GM23338 (cell line): ENCODE data around the gene PPFIA4. TPM values are rescaled to one million over a fixed set of nuclear protein-coding genes. Genes with fewer than 3 reads are reported as not detected.

Experiments used
- ATAC-seq: fragments of 200-7000 bp; cut with Tn5 transposase; 3 replicates; pipeline ENCODE4 v1.9.1; 2020
- DNase-seq: peaks from one replicate; pipeline ENCODE4 v3.0.0-alpha.2; 2015; ENCODE audit warnings: low spot score
- H2AFZ ChIP-seq: fragments of 200-600 bp; sonication (generic); 2 replicates; pipeline ENCODE4 v1.8.0; 2016; ENCODE audit warnings: antibody characterized with exemption, mild to moderate bottlenecking, moderate library complexity
- H3F3A ChIP-seq: fragments of 200-600 bp; sonication (generic); replicated peaks from 2 replicates; pipeline ENCODE4 v1.8.0; 2017; ENCODE audit warnings: antibody characterized with exemption, mixed run types, low read depth
- H3K27ac ChIP-seq: fragments of 200-600 bp; sonication (generic); 2 replicates; pipeline ENCODE4 v1.6.1; 2016; ENCODE audit warnings: low read depth
- H3K27me3 ChIP-seq: fragments of 200-600 bp; sonication (generic); 2 replicates; pipeline ENCODE4 v1.8.0; 2016; ENCODE audit warnings: mild to moderate bottlenecking, mixed run types, moderate library complexity; ENCODE audit not compliant: insufficient read depth
- H3K36me3 ChIP-seq: fragments of 200-600 bp; sonication (generic); 2 replicates; pipeline ENCODE4 v1.8.0; 2016; ENCODE audit warnings: mild to moderate bottlenecking; ENCODE audit not compliant: insufficient read depth
- H3K4me1 ChIP-seq: fragments of 200-600 bp; sonication (generic); 2 replicates; pipeline ENCODE4 v1.8.0; 2016; ENCODE audit warnings: mild to moderate bottlenecking, moderate library complexity; ENCODE audit not compliant: insufficient read depth
- H3K4me2 ChIP-seq: fragments of 200-600 bp; sonication (generic); 2 replicates; pipeline ENCODE4 v1.7.1; 2017; ENCODE audit warnings: mixed run types
- H3K4me3 ChIP-seq: fragments of 200-600 bp; sonication (generic); 2 replicates; pipeline ENCODE4 v1.6.1; 2016; ENCODE audit warnings: mixed run types
- H3K79me2 ChIP-seq: fragments of 200-600 bp; sonication (generic); replicated peaks from 2 replicates; pipeline ENCODE4 v1.8.0; 2017; ENCODE audit warnings: mild to moderate bottlenecking; ENCODE audit not compliant: insufficient read depth
- H3K9me2 ChIP-seq: fragments of 200-600 bp; sonication (generic); 2 replicates; pipeline ENCODE4 v1.8.0; 2017; ENCODE audit not compliant: insufficient read depth
- H4K20me1 ChIP-seq: fragments of 200-600 bp; sonication (generic); replicated peaks from 2 replicates; pipeline ENCODE4 v1.8.0; 2017; ENCODE audit warnings: mild to moderate bottlenecking; ENCODE audit not compliant: insufficient read depth
- H3K27ac Mint-ChIP-seq: 2 replicates; pipeline ENCODE4 v1.8.0; 2020; ENCODE audit warnings: inconsistent platforms, mild to moderate bottlenecking, moderate library complexity, mixed read lengths
- H3K27me3 Mint-ChIP-seq: 3 replicates; pipeline ENCODE4 v1.8.0; 2022; ENCODE audit warnings: low read depth, mild to moderate bottlenecking, moderate library complexity, mixed read lengths, inconsistent platforms; ENCODE audit not compliant: insufficient read depth, poor library complexity
- H3K36me3 Mint-ChIP-seq: 3 replicates; pipeline ENCODE4 v1.8.0; 2021; ENCODE audit warnings: low read depth, mild to moderate bottlenecking, inconsistent platforms, moderate library complexity, mixed read lengths
- H3K4me1 Mint-ChIP-seq: 3 replicates; pipeline ENCODE4 v1.8.0; 2020; ENCODE audit warnings: mild to moderate bottlenecking, inconsistent platforms, mixed read lengths
- H3K4me3 Mint-ChIP-seq: 3 replicates; pipeline ENCODE4 v1.8.0; 2021; ENCODE audit warnings: moderate library complexity, mild to moderate bottlenecking, inconsistent platforms, mixed read lengths
- H3K9me3 Mint-ChIP-seq: 3 replicates; pipeline ENCODE4 v1.8.0; 2020; ENCODE audit warnings: moderate library complexity, mild to moderate bottlenecking, inconsistent platforms, mixed read lengths
- CREB1 ChIP-seq: fragments of 250-450 bp; sonication (Bioruptor Pico); IDR thresholded peaks from 2 replicates; pipeline ENCODE4 v1.5.0; 2020; ENCODE audit warnings: low read depth, mild to moderate bottlenecking, moderate library complexity
- CTCF ChIP-seq, 2 experiments: fragments of 200-600 bp in 1 of 2; sonication (generic) in 1 of 2; conservative IDR thresholded peaks; 2 replicates each; pipeline versions ENCODE4 v1.5.1 to v1.6.1; 2016 to 2017; ENCODE audit warnings: antibody characterized with exemption in 2 of 2, low read depth in 2 of 2, mild to moderate bottlenecking in 2 of 2, moderate library complexity in 1 of 2
- ETS1 ChIP-seq: IDR thresholded peaks from 2 replicates; pipeline ENCODE4 v1.6.1; 2016; ENCODE audit warnings: antibody characterized with exemption
- EZH2 ChIP-seq: fragments of 200-600 bp; sonication (generic); IDR thresholded peaks from one replicate; pipeline ENCODE4 v1.8.0; 2017; ENCODE audit warnings: antibody characterized with exemption, mild to moderate bottlenecking, low read depth; ENCODE audit not compliant: unreplicated experiment
- EZH2phosphoT487 ChIP-seq: fragments of 200-600 bp; sonication (generic); IDR thresholded peaks from one replicate; pipeline ENCODE4 v1.8.1; 2018; ENCODE audit warnings: antibody characterized with exemption; ENCODE audit not compliant: unreplicated experiment
- JUNB ChIP-seq: IDR thresholded peaks from one replicate; pipeline ENCODE4 v1.6.1; 2016; ENCODE audit warnings: antibody characterized with exemption; ENCODE audit not compliant: unreplicated experiment
- NANOG ChIP-seq: IDR thresholded peaks from 2 replicates; pipeline ENCODE4 v1.6.1; 2016; ENCODE audit warnings: antibody characterized with exemption, borderline replicate concordance
- POLR2AphosphoS5 ChIP-seq: IDR thresholded peaks from 2 replicates; pipeline ENCODE4 v1.6.1; 2016; ENCODE audit warnings: antibody characterized with exemption, low read depth
- STAT1 ChIP-seq: IDR thresholded peaks from one replicate; pipeline ENCODE4 v1.6.1; 2016; ENCODE audit warnings: antibody characterized with exemption; ENCODE audit not compliant: unreplicated experiment
- ZNF114 ChIP-seq: fragments of 250-450 bp; sonication (Bioruptor Pico); IDR thresholded peaks from 2 replicates; pipeline ENCODE4 v1.5.0; 2020; ENCODE audit warnings: mild to moderate bottlenecking, moderate library complexity
- ZNF331 ChIP-seq: fragments of 250-450 bp; sonication (Bioruptor Pico); IDR thresholded peaks from 2 replicates; pipeline ENCODE4 v1.5.0; 2020; ENCODE audit warnings: low read depth, mild to moderate bottlenecking, moderate library complexity
- polyA plus RNA-seq: library from polyadenylated mRNA; unstranded; fragments of >200 nt; fragmentation: Nextera tagmentation; extraction: Ambion mirVana; gene quantifications from 2 replicates; pipeline ENCODE4 v1.2.1, GENCODE V29; 2016
- total RNA-seq: library from RNA; depleted of rRNA; stranded (reverse); fragments of >200 nt; shearing (Covaris generic); gene quantifications from 2 replicates; pipeline ENCODE4 v1.2.3, GENCODE V29; 2014
- TF ChIP-seq, protein P1 (sequence below): IDR thresholded peaks from one replicate; pipeline ENCODE4 v1.6.1; 2018; ENCODE audit warnings: antibody characterized with exemption; ENCODE audit not compliant: unreplicated experiment
- TF ChIP-seq, protein P2 (sequence below): fragments of 250-450 bp; sonication (Bioruptor Pico); IDR thresholded peaks from 2 replicates; pipeline ENCODE4 v1.5.0; 2020; ENCODE audit warnings: mild to moderate bottlenecking, moderate library complexity

Gene PPFIA4
- total and polyA plus RNA-seq, 2 experiments from 2014 or later = 1.3 to 7.6 TPM

GRCh38 chr1:203069030-203069747, 42.9 kb downstream of the PPFIA4 start:
- Histone ChIP-seq H3K27me3 (peaks cover 7% of the 10 kb centered on the region; the same call in 1 of the 2 replicates), H3K36me3 (no peaks in the 10 kb centered on the region), H3K4me3 (no peak overlapping the region), H3K27ac (no peak overlapping the region), H3F3A (no peaks in the 10 kb centered on the region), H3K4me1 (no peaks in the 10 kb centered on the region), H2AFZ (no peak overlapping the region), H4K20me1 (no peaks in the 10 kb centered on the region), H3K9me2 (no peaks in the 10 kb centered on the region), H3K4me2 (no peak overlapping the region), H3K79me2 (no peaks in the 10 kb centered on the region)
- H3K4me1 Mint-ChIP-seq = peaks cover 7% of the 10 kb centered on the region; the same call in 2 of the 3 replicates
- no peak for TF ChIP-seq EZH2phosphoT487
- no peak for TF ChIP-seq ZNF331
- TF ChIP-seq, protein P1, sequence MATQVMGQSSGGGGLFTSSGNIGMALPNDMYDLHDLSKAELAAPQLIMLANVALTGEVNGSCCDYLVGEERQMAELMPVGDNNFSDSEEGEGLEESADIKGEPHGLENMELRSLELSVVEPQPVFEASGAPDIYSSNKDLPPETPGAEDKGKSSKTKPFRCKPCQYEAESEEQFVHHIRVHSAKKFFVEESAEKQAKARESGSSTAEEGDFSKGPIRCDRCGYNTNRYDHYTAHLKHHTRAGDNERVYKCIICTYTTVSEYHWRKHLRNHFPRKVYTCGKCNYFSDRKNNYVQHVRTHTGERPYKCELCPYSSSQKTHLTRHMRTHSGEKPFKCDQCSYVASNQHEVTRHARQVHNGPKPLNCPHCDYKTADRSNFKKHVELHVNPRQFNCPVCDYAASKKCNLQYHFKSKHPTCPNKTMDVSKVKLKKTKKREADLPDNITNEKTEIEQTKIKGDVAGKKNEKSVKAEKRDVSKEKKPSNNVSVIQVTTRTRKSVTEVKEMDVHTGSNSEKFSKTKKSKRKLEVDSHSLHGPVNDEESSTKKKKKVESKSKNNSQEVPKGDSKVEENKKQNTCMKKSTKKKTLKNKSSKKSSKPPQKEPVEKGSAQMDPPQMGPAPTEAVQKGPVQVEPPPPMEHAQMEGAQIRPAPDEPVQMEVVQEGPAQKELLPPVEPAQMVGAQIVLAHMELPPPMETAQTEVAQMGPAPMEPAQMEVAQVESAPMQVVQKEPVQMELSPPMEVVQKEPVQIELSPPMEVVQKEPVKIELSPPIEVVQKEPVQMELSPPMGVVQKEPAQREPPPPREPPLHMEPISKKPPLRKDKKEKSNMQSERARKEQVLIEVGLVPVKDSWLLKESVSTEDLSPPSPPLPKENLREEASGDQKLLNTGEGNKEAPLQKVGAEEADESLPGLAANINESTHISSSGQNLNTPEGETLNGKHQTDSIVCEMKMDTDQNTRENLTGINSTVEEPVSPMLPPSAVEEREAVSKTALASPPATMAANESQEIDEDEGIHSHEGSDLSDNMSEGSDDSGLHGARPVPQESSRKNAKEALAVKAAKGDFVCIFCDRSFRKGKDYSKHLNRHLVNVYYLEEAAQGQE = no peak
- TF ChIP-seq NANOG = no peak
- no peak for TF ChIP-seq STAT1
- no peak for TF ChIP-seq ETS1
- no peak for TF ChIP-seq EZH2
- no peak for TF ChIP-seq POLR2AphosphoS5
- TF ChIP-seq, protein P2, sequence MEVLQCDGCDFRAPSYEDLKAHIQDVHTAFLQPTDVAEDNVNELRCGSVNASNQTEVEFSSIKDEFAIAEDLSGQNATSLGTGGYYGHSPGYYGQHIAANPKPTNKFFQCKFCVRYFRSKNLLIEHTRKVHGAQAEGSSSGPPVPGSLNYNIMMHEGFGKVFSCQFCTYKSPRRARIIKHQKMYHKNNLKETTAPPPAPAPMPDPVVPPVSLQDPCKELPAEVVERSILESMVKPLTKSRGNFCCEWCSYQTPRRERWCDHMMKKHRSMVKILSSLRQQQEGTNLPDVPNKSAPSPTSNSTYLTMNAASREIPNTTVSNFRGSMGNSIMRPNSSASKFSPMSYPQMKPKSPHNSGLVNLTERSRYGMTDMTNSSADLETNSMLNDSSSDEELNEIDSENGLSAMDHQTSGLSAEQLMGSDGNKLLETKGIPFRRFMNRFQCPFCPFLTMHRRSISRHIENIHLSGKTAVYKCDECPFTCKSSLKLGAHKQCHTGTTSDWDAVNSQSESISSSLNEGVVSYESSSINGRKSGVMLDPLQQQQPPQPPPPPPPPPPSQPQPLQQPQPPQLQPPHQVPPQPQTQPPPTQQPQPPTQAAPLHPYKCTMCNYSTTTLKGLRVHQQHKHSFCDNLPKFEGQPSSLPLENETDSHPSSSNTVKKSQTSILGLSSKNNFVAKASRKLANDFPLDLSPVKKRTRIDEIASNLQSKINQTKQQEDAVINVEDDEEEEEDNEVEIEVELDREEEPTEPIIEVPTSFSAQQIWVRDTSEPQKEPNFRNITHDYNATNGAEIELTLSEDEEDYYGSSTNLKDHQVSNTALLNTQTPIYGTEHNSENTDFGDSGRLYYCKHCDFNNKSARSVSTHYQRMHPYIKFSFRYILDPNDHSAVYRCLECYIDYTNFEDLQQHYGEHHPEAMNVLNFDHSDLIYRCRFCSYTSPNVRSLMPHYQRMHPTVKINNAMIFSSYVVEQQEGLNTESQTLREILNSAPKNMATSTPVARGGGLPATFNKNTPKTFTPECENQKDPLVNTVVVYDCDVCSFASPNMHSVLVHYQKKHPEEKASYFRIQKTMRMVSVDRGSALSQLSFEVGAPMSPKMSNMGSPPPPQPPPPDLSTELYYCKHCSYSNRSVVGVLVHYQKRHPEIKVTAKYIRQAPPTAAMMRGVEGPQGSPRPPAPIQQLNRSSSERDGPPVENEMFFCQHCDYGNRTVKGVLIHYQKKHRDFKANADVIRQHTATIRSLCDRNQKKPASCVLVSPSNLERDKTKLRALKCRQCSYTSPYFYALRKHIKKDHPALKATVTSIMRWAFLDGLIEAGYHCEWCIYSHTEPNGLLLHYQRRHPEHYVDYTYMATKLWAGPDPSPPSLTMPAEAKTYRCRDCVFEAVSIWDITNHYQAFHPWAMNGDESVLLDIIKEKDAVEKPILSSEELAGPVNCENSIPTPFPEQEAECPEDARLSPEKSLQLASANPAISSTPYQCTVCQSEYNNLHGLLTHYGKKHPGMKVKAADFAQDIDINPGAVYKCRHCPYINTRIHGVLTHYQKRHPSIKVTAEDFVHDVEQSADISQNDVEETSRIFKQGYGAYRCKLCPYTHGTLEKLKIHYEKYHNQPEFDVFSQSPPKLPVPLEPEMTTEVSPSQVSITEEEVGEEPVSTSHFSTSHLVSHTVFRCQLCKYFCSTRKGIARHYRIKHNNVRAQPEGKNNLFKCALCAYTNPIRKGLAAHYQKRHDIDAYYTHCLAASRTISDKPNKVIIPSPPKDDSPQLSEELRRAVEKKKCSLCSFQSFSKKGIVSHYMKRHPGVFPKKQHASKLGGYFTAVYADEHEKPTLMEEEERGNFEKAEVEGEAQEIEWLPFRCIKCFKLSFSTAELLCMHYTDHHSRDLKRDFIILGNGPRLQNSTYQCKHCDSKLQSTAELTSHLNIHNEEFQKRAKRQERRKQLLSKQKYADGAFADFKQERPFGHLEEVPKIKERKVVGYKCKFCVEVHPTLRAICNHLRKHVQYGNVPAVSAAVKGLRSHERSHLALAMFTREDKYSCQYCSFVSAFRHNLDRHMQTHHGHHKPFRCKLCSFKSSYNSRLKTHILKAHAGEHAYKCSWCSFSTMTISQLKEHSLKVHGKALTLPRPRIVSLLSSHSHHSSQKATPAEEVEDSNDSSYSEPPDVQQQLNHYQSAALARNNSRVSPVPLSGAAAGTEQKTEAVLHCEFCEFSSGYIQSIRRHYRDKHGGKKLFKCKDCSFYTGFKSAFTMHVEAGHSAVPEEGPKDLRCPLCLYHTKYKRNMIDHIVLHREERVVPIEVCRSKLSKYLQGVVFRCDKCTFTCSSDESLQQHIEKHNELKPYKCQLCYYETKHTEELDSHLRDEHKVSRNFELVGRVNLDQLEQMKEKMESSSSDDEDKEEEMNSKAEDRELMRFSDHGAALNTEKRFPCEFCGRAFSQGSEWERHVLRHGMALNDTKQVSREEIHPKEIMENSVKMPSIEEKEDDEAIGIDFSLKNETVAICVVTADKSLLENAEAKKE = no peak
- no peak for TF ChIP-seq CREB1 (CRISPR knock-in tag)
- TF ChIP-seq ZNF114 (CRISPR knock-in tag) = no peak
- TF ChIP-seq CTCF (conservative IDR thresholded peaks at IDR 0.05; ENCODE audit: low read depth in 2 of 2) = no peak
- no peak for TF ChIP-seq JUNB
- no peak overlapping the region for H3K27ac Mint-ChIP-seq
- peaks cover 7% of the 10 kb centered on the region for H3K27me3 Mint-ChIP-seq
- no peak for DNase-seq
- ATAC-seq = no peak
- H3K4me3 Mint-ChIP-seq = no peak overlapping the region
- no peaks in the 10 kb centered on the region; the same call in 1 of the 3 replicates for H3K36me3 Mint-ChIP-seq
- no peaks in the 10 kb centered on the region for H3K9me3 Mint-ChIP-seq
